ENCODE data around the gene SASH1.
"Not testable (repeated sequence)": the region's sequence is repeated elsewhere in the genome, so short reads cannot be mapped to it uniquely, and the experiment has no call there.

The SASH1 gene

GRCh38 chr6:148370176-148370575 lies 27.5 kb downstream of the SASH1 start:
- no peak for DNase-seq

- DNase-seq = no peak
Measured at GRCh38 chr6:148374040-148374774, 31.6 kb downstream of the SASH1 start.

- no peak for DNase-seq
Measured at GRCh38 chr6:148375401-148375800, 32.8 kb downstream of the SASH1 start.

- no peak for DNase-seq
Measured at GRCh38 chr6:148379481-148379880, 36.8 kb downstream of the SASH1 start.

GRCh38 chr6:148379966-148380713 lies 37.5 kb downstream of the SASH1 start:
- no peak for DNase-seq

- not testable (repeated sequence) for DNase-seq
Measured at GRCh38 chr6:148382051-148382450, 39.4 kb downstream of the SASH1 start.

GRCh38 chr6:148382861-148383260 lies 40.2 kb downstream of the SASH1 start:
- no peak for DNase-seq

GRCh38 chr6:148383658-148384368 lies 41.2 kb downstream of the SASH1 start:
- no peak for DNase-seq

GRCh38 chr6:148385379-148385778 lies 42.7 kb downstream of the SASH1 start:
- DNase-seq = no peak

- DNase-seq = no peak
Measured at GRCh38 chr6:148388521-148388920, 45.9 kb downstream of the SASH1 start.

- no peak for DNase-seq
Measured at GRCh38 chr6:148389086-148389485, 46.4 kb downstream of the SASH1 start.

- DNase-seq = no peak
Measured at GRCh38 chr6:148389917-148390316, 47.3 kb downstream of the SASH1 start.

- not testable (repeated sequence) for DNase-seq
Measured at GRCh38 chr6:148392127-148392526, 49.5 kb downstream of the SASH1 start.

GRCh38 chr6:148392671-148393070 lies 50.0 kb downstream of the SASH1 start:
- DNase-seq = no peak

GRCh38 chr6:148395583-148396101 lies 53.0 kb downstream of the SASH1 start:
- DNase-seq = no peak

GRCh38 chr6:148396411-148396810 lies 53.8 kb downstream of the SASH1 start:
- DNase-seq = no peak

GRCh38 chr6:148396926-148397325 lies 54.3 kb downstream of the SASH1 start:
- no peak for DNase-seq

- DNase-seq = no peak
Measured at GRCh38 chr6:148398244-148398643, 55.6 kb downstream of the SASH1 start.

- no peak for DNase-seq
Measured at GRCh38 chr6:148398678-148399077, 56.0 kb downstream of the SASH1 start.

- DNase-seq = no peak
Measured at GRCh38 chr6:148401571-148401970, 58.9 kb downstream of the SASH1 start.

GRCh38 chr6:148404456-148405054 lies 61.9 kb downstream of the SASH1 start:
- no peak for DNase-seq

GRCh38 chr6:148405894-148406293 lies 63.3 kb downstream of the SASH1 start:
- DNase-seq = no peak
